Vagina (tissue), 2 donors: ENCODE results near the gene PAX6.

ENCODE experiments used
- CTCF ChIP-seq, 3 experiments: fragments of 450-650 bp in 2 of 3; fragments of 200-600 bp in 1 of 3; sonication (generic) in 1 of 3; IDR thresholded peaks; one replicate each; pipeline ENCODE4 v1.5.1; 2017 to 2019; ENCODE audit warnings: antibody characterized with exemption in 3 of 3, mild to moderate bottlenecking in 2 of 3, moderate library complexity in 2 of 3
- POLR2A ChIP-seq, 2 donors: fragments of 450-650 bp; IDR thresholded peaks; one replicate each; pipeline ENCODE4 v1.6.1; 2017; ENCODE audit warnings: antibody characterized with exemption in 2 of 2, mild to moderate bottlenecking in 2 of 2, moderate library complexity in 2 of 2
- POLR2AphosphoS5 ChIP-seq, 2 donors: sonication (generic); formaldehyde crosslinking; IDR thresholded peaks; one replicate each; pipeline ENCODE4 v1.9.0; 2017; ENCODE audit warnings: antibody characterized with exemption in 2 of 2, mild to moderate bottlenecking in 2 of 2, low read depth in 1 of 2; ENCODE audit not compliant: insufficient read depth in 1 of 2

- TF ChIP-seq CTCF (IDR thresholded peaks at IDR 0.05), result no peak
- TF ChIP-seq POLR2AphosphoS5 (IDR thresholded peaks at IDR 0.05; ENCODE audit: insufficient read depth in 1 of 2, low read depth in 1 of 2), result no peak
- no peak for TF ChIP-seq POLR2A (IDR thresholded peaks at IDR 0.05)
Measured at GRCh38 chr11:31802990-31803812, 7.9 kb downstream of the PAX6 start.
